ENCODE results near the gene YIPF5. TPM values are rescaled to one million over a fixed set of nuclear protein-coding genes. Genes with fewer than 3 reads are reported as not detected.

Gene YIPF5
- total RNA-seq, 1 experiment from 2014 or later, result 44.5 TPM

- H4K20me1 ChIP-seq (ENCODE audit: insufficient read depth), result no peaks in the 10 kb centered on the region
- POLR2A ChIA-PET, result no interaction called here
- no TSS peak for BruUV-seq (replicated peaks)
- H3K9ac ChIP-seq (ENCODE audit: low read length), result no peak overlapping the region
- H3K4me1 ChIP-seq (ENCODE audit: control insufficient read depth in 1 of 2, insufficient read depth in 2 of 2, low read length in 2 of 2), result no peaks in the 10 kb centered on the region
- DNase-seq (ENCODE audit: low read depth, low spot score) (no peak), ATAC-seq (no peak)
- peaks cover 52% of the 10 kb centered on the region for H3K27me3 ChIP-seq (ENCODE audit: insufficient read depth, low read length)
- intact Hi-C loops (cut with micrococcal nuclease), result no loop called here
- TF ChIP-seq EGR1 (IDR thresholded peaks at IDR 0.05; ENCODE audit: low read depth), result no peak
- TF ChIP-seq REST (IDR thresholded peaks at IDR 0.05; ENCODE audit: low read depth), result no peak
- TF ChIP-seq EZH2 (IDR thresholded peaks at IDR 0.05), result no peak
- no peak for TF ChIP-seq SIN3A (IDR thresholded peaks at IDR 0.05; ENCODE audit: low read depth)
- no peak for TF ChIP-seq ZBTB33 (IDR thresholded peaks at IDR 0.05; ENCODE audit: extremely low read depth, insufficient replicate concordance, low read length)
- TF ChIP-seq POLR2A (IDR thresholded peaks at IDR 0.05; ENCODE audit: borderline replicate concordance, extremely low read depth, insufficient read depth, insufficient read length), result no peak
- no peak for TF ChIP-seq SP1 (IDR thresholded peaks at IDR 0.05; ENCODE audit: low read depth)
- TF ChIP-seq ZNF274 (IDR thresholded peaks at IDR 0.05; ENCODE audit: low read depth, low read length), result no peak
- no peak for TF ChIP-seq POLR2AphosphoS5 (IDR thresholded peaks at IDR 0.05; ENCODE audit: low read depth, low read length)
- TF ChIP-seq SRF (IDR thresholded peaks at IDR 0.05; ENCODE audit: low read depth), result no peak
- no peak for TF ChIP-seq RAD21 (IDR thresholded peaks at IDR 0.05; ENCODE audit: low read depth)
- no peak for TF ChIP-seq ZFX (IDR thresholded peaks at IDR 0.05)
- TF ChIP-seq JUND (IDR thresholded peaks at IDR 0.05), result no peak
- no peak for TF ChIP-seq FOSL1 (IDR thresholded peaks at IDR 0.05; ENCODE audit: low read depth)
- H3K4me2 ChIP-seq (ENCODE audit: low read length), result no peak overlapping the region
- no peaks in the 10 kb centered on the region for H3K9me2 ChIP-seq (ENCODE audit: insufficient read depth)
- no peaks in the 10 kb centered on the region for H3K36me3 ChIP-seq (ENCODE audit: control insufficient read depth in 1 of 2, insufficient read depth in 2 of 2, low read length in 2 of 2)
- H2AFZ ChIP-seq (ENCODE audit: low read depth, low read length, poor library complexity, severe bottlenecking), result no peak overlapping the region
- no peak overlapping the region for H3K4me3 ChIP-seq (replicated peaks in 1 of 2; ENCODE audit: low read depth in 1 of 2, low read length in 2 of 2)
- no peaks in the 10 kb centered on the region for H3K9me3 ChIP-seq (ENCODE audit: control insufficient read depth in 1 of 2, insufficient read depth in 1 of 2, low read depth in 1 of 2, low read length in 2 of 2)
- H3K79me2 ChIP-seq (ENCODE audit: insufficient read depth, low read length), result no peaks in the 10 kb centered on the region
- CTCF ChIA-PET, result interaction anchor here (0.8 to 1.8 kb wide), 2 partner anchors 11 to 22 kb away, joined by 3 to 5 read pairs; partner anchors contain the start of genes KCTD16 and YIPF5
- H3K27ac ChIP-seq (ENCODE audit: low read depth, low read length), result no peak overlapping the region
- RAD21 ChIA-PET (ENCODE audit: low non-redundant PET in 1 of 2, low total read pairs in 2 of 2, uncharacterized antibody in 2 of 2, unreplicated experiment in 2 of 2), result no interaction called here
Observed at GRCh38 chr5:144192661-144193060, 22.2 kb upstream of the YIPF5 start.

Data from HCT116 (cell line).